ENCODE measurements around the gene AKR1C1. TPM values are rescaled to one million over a fixed set of nuclear protein-coding genes. Genes with fewer than 3 reads are reported as not detected.

AKR1C1 gene
- total RNA-seq, 1 experiment from 2014 or later: 1.9 TPM

- Histone ChIP-seq H3K9ac (ENCODE audit: extremely low read depth, insufficient read length, low read length) (no peak overlapping the region), H2AK5ac (ENCODE audit: insufficient read length, low read length) (no peak overlapping the region), H3K79me2 (ENCODE audit: insufficient read depth, low read length) (no peaks in the 10 kb centered on the region), H3K18ac (ENCODE audit: insufficient read length, low read depth, low read length) (no peak overlapping the region), H3K27me3 (ENCODE audit: insufficient read depth, low read length) (no peaks in the 10 kb centered on the region; the same call in 1 of the 2 replicates), H3K9me3 (ENCODE audit: control insufficient read depth, low read depth, low read length) (no peaks in the 10 kb centered on the region), H3K4ac (ENCODE audit: low read depth, low read length) (no peak overlapping the region), H4K91ac (ENCODE audit: insufficient read length, low read depth, low read length) (no peak overlapping the region), H4K8ac (replicated peaks; ENCODE audit: insufficient read length, low read depth, low read length) (no peak overlapping the region), H3K79me1 (ENCODE audit: insufficient read depth, low read depth, low read length, poor library complexity, severe bottlenecking) (no peaks in the 10 kb centered on the region), H2BK20ac (ENCODE audit: low read depth, low read length, poor library complexity, severe bottlenecking) (no peak overlapping the region), H2BK120ac (ENCODE audit: low read depth, low read length, poor library complexity, severe bottlenecking) (no peak overlapping the region), H3T11ph (ENCODE audit: low read length) (no peak overlapping the region), H4K20me1 (ENCODE audit: control insufficient read depth, insufficient read depth, insufficient read length) (no peaks in the 10 kb centered on the region), H2BK12ac (ENCODE audit: insufficient read length, low read depth, low read length) (no peak overlapping the region), H4K5ac (ENCODE audit: insufficient read length, low read depth, low read length) (no peak overlapping the region), H3K4me2 (ENCODE audit: insufficient read depth, insufficient read length, low read length) (no peak overlapping the region), H3K14ac (ENCODE audit: insufficient read depth, low read length) (no peak overlapping the region), H3K4me1 (ENCODE audit: insufficient read depth, low read length) (peaks cover 6% of the 10 kb centered on the region; the same call in 1 of the 2 replicates), H2BK15ac (ENCODE audit: low read depth, low read length) (no peak overlapping the region), H2AFZ (ENCODE audit: low read length) (no peak overlapping the region), H3K23me2 (ENCODE audit: insufficient read length, low read depth, low read length, poor library complexity, severe bottlenecking) (no peaks in the 10 kb centered on the region), H2BK5ac (ENCODE audit: insufficient read length, low read length) (no peak overlapping the region), H3K23ac (ENCODE audit: insufficient read length, low read depth, low read length) (no peak overlapping the region), H3K56ac (ENCODE audit: insufficient read length, low read depth, low read length) (no peak overlapping the region), H3K27ac (ENCODE audit: insufficient read length, low read depth, low read length) (no peak overlapping the region)
- TF ChIP-seq, protein P1, sequence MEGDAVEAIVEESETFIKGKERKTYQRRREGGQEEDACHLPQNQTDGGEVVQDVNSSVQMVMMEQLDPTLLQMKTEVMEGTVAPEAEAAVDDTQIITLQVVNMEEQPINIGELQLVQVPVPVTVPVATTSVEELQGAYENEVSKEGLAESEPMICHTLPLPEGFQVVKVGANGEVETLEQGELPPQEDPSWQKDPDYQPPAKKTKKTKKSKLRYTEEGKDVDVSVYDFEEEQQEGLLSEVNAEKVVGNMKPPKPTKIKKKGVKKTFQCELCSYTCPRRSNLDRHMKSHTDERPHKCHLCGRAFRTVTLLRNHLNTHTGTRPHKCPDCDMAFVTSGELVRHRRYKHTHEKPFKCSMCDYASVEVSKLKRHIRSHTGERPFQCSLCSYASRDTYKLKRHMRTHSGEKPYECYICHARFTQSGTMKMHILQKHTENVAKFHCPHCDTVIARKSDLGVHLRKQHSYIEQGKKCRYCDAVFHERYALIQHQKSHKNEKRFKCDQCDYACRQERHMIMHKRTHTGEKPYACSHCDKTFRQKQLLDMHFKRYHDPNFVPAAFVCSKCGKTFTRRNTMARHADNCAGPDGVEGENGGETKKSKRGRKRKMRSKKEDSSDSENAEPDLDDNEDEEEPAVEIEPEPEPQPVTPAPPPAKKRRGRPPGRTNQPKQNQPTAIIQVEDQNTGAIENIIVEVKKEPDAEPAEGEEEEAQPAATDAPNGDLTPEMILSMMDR (conservative IDR thresholded peaks at IDR 0.05): no peak
- Mint-ChIP-seq H3K4me3 (no peak overlapping the region), H3K27ac (no peak overlapping the region), H3K4me1 (peaks cover 44 to 47% of the 10 kb centered on the region in 2 experiments), H3K9me3 (peaks cover 11 to 55% of the 10 kb centered on the region in 2 experiments), H3K36me3 (ENCODE audit: insufficient read depth in 1 of 3, low read depth in 3 of 3) (0 out of 7 replicates have a peak, but pooled peaks cover 0 to 3% (median 0%) of the 10 kb centered on the region in 3 experiments), H3K27me3 (ENCODE audit: low read depth) (no peaks in the 10 kb centered on the region; the same call in 1 of the 2 replicates)
- no peak for DNase-seq
These were observed 16.1 kb upstream of the AKR1C1 start for GRCh38 chr10:4947039-4947634.

Measured in H9 (cell line).